Parathyroid adenoma (tissue), 2 donors: ENCODE measurements around the gene MRPL22.
"Not testable (repeated sequence)": the region's sequence is repeated elsewhere in the genome, so short reads cannot be mapped to it uniquely, and the experiment has no call there.

Experiments
- H2AFZ ChIP-seq: fragments of 300-600 bp; sonication (generic); one replicate; pipeline ENCODE4 v1.7.0; 2017; ENCODE audit warnings: antibody characterized with exemption, mild to moderate bottlenecking
- H3K27ac ChIP-seq: fragments of 300-600 bp; sonication (generic); one replicate; pipeline ENCODE4 v1.7.0; 2017
- H3K27me3 ChIP-seq: fragments of 300-600 bp; sonication (generic); one replicate; pipeline ENCODE4 v1.7.0; 2017; ENCODE audit warnings: low read length; ENCODE audit not compliant: control insufficient read depth, insufficient read depth
- H3K36me3 ChIP-seq: fragments of 300-600 bp; sonication (generic); one replicate; pipeline ENCODE4 v1.7.0; 2017; ENCODE audit warnings: low read length; ENCODE audit not compliant: control insufficient read depth, insufficient read depth
- H3K4me1 ChIP-seq: fragments of 300-600 bp; sonication (generic); one replicate; pipeline ENCODE4 v1.7.0; 2017; ENCODE audit warnings: control low read depth
- H3K4me2 ChIP-seq: fragments of 300-600 bp; sonication (generic); one replicate; pipeline ENCODE4 v1.7.0; 2017; ENCODE audit warnings: low read length
- H3K4me3 ChIP-seq: fragments of 300-600 bp; sonication (generic); one replicate; pipeline ENCODE4 v1.7.0; 2017; ENCODE audit warnings: low read depth, low read length
- H3K79me2 ChIP-seq: fragments of 300-600 bp; sonication (generic); one replicate; pipeline ENCODE4 v1.7.0; 2017; ENCODE audit warnings: control low read depth
- H3K9ac ChIP-seq: fragments of 300-600 bp; sonication (generic); one replicate; pipeline ENCODE4 v1.7.0; 2017; ENCODE audit warnings: mild to moderate bottlenecking
- H3K9me3 ChIP-seq: fragments of 300-600 bp; sonication (generic); one replicate; pipeline ENCODE4 v1.7.0; 2017; ENCODE audit warnings: low read length; ENCODE audit not compliant: control insufficient read depth
- CTCF ChIP-seq: fragments of 300-600 bp; sonication (generic); IDR thresholded peaks from one replicate; pipeline ENCODE4 v1.7.0; 2017; ENCODE audit warnings: antibody characterized with exemption, mild to moderate bottlenecking
- donor health status: primary hyperparathyroidism.

MRPL22 gene

DNA sequence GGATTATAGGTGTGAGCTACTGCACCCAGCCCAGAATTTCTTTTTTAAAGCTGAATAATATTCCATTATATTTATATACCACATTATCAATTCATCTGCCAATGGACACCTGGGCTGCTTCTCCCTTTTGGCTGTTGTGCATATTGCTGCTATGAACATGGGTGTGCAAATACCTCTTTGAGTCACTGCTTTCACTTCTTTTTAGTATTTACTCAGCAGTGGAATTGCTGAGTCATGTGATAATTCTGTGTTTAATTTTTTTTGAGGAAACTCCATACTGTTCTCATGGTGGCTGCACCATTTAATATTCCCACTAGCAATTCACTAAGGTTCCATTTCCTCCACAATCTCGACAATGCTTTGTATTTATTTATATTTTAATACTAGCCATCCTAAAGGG is 36.5 kb downstream of the MRPL22 start:
- Histone ChIP-seq H3K9ac (no peak overlapping the region), H3K27ac (no peak overlapping the region), H3K4me3 (no peak overlapping the region), H3K4me2 (no peak overlapping the region), H3K36me3 (no peaks in the 10 kb centered on the region), H3K9me3 (no peaks in the 10 kb centered on the region), H3K4me1 (no peaks in the 10 kb centered on the region), H3K27me3 (no peaks in the 10 kb centered on the region), H3K79me2 (no peaks in the 10 kb centered on the region), H2AFZ (no peak overlapping the region)
- no peak for TF ChIP-seq CTCF

GRCh38 chr5:154978294-154978693 is 37.4 kb downstream of the MRPL22 start:
- H3K4me3 ChIP-seq, H3K79me2 ChIP-seq, H3K9me3 ChIP-seq, H3K36me3 ChIP-seq, H3K9ac ChIP-seq, H3K27me3 ChIP-seq, H3K4me2 ChIP-seq, H3K27ac ChIP-seq, H2AFZ ChIP-seq, H3K4me1 ChIP-seq: not testable (repeated sequence)

DNA sequence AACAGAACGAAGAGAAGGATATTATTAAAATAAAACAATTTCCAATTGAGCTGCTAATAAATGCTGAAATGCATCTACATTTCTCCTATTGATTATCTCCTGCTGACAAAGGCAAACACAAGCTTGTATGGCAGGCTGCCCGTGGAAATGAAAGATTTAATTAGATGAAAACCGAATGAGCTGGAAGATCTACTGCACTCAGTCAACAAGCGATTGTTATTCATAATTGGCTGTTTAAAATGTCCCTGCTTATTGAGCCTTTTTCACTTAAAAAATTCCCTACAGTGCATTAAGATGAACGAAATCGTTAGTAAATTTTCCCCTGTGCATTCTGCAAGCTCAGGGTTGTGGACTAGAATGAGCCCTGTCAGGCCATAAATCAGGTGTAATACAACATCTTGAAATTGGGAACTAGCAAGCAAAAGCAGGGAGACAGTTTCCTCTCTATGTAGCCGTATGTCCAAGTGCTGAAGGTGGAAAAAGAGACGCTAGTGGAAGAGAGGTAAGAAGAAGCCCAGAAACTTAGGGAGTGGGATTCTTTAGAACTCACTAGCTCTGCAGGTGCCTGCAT is 44.2 kb downstream of the MRPL22 start:
- no peak overlapping the region for H3K27ac ChIP-seq
- no peaks in the 10 kb centered on the region for H3K27me3 ChIP-seq
- TF ChIP-seq CTCF, result no peak
- H3K9ac ChIP-seq, result no peak overlapping the region
- H3K36me3 ChIP-seq, result no peaks in the 10 kb centered on the region
- H3K79me2 ChIP-seq, result no peaks in the 10 kb centered on the region
- H3K4me3 ChIP-seq, result no peak overlapping the region
- H3K9me3 ChIP-seq, result no peaks in the 10 kb centered on the region
- H3K4me1 ChIP-seq, result no peaks in the 10 kb centered on the region
- no peak overlapping the region for H3K4me2 ChIP-seq
- H2AFZ ChIP-seq, result no peak overlapping the region

DNA sequence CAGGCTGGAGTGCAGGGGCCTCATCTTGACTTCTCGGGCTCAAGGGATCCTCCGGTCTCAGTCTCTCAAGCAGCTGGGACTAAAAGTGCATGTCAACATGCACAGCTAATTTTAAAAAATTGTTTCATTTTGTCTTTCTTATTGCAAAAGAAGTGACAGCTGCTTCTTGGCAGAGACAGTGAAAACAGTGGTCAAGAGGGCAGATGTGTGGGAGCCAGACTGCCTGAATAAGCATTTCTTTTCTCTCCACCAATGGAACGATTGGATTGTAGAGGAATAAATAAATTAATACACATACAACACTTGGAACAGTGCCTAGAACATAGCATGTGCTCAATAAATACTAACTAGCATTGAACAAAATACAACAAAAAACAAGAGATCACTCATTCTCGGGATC is 45.3 kb downstream of the MRPL22 start:
- TF ChIP-seq CTCF, result no peak
- no peak overlapping the region for H3K27ac ChIP-seq
- H3K4me3 ChIP-seq, result no peak overlapping the region
- H3K36me3 ChIP-seq, result no peaks in the 10 kb centered on the region
- H3K27me3 ChIP-seq, result no peaks in the 10 kb centered on the region
- H3K9ac ChIP-seq, result no peak overlapping the region
- H3K4me2 ChIP-seq, result no peak overlapping the region
- no peaks in the 10 kb centered on the region for H3K79me2 ChIP-seq
- H3K9me3 ChIP-seq, result no peaks in the 10 kb centered on the region
- no peaks in the 10 kb centered on the region for H3K4me1 ChIP-seq
- H2AFZ ChIP-seq, result no peak overlapping the region

DNA sequence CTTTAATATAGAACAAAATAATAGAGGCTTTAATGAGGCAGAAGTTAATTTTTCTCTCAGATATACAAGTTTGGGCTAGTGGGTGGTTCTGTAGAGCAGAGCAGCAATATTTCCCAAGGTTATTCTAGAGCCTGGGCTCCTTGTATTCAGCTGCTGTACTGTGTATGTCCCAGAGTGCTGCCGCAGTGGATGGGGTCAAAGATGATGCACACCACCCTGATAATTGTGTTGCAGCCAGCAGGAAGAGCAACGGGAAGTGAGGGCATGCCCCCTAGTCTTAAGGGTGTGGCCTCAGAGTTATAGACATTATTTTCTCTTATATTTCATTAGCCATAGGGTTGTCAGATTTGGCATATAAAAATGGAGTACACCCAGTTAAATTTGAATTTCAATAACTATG is 48.8 kb downstream of the MRPL22 start:
- no peaks in the 10 kb centered on the region for H3K36me3 ChIP-seq
- H3K4me2 ChIP-seq, result no peak overlapping the region
- H3K9me3 ChIP-seq, result no peaks in the 10 kb centered on the region
- no peak for TF ChIP-seq CTCF
- no peak overlapping the region for H2AFZ ChIP-seq
- no peaks in the 10 kb centered on the region for H3K79me2 ChIP-seq
- no peak overlapping the region for H3K9ac ChIP-seq
- H3K4me1 ChIP-seq, result no peaks in the 10 kb centered on the region
- no peak overlapping the region for H3K4me3 ChIP-seq
- H3K27me3 ChIP-seq, result no peaks in the 10 kb centered on the region
- H3K27ac ChIP-seq, result no peak overlapping the region
